K562 (cell line): ENCODE results near the gene FBXW8. TPM values are rescaled to one million over a fixed set of nuclear protein-coding genes. Genes with fewer than 3 reads are reported as not detected.

Source experiments
- CHAMP1 ChIP-seq: fragments of 450-650 bp; IDR thresholded peaks from 2 replicates; pipeline ENCODE4 v1.6.1; 2016; ENCODE audit warnings: mild to moderate bottlenecking
- FOSL1 ChIP-seq: fragments of 200-800 bp; sonication (Bioruptor generic); conservative IDR thresholded peaks from 2 replicates; pipeline ENCODE4 v1.6.1; 2016; ENCODE audit warnings: missing genetic modification characterization, missing compliant biosample characterization
- LARP7 ChIP-seq: fragments of 450-650 bp; IDR thresholded peaks from 2 replicates; pipeline ENCODE4 v1.6.1; 2016
- MCM3 ChIP-seq: fragments of 450-650 bp; IDR thresholded peaks from 2 replicates; pipeline ENCODE4 v1.6.1; 2016
- NFYB ChIP-seq: IDR thresholded peaks from 2 replicates; pipeline ENCODE4 v1.6.1; 2011; ENCODE audit warnings: mild to moderate bottlenecking, moderate library complexity; ENCODE audit not compliant: insufficient read length; ENCODE audit errors: extremely low read depth
- POLR2G ChIP-seq: fragments of 200-400 bp; formaldehyde crosslinking; IDR thresholded peaks from 2 replicates; pipeline ENCODE4 v1.6.1; 2017; ENCODE audit warnings: low read depth, mild to moderate bottlenecking, antibody characterized with exemption, low read length, moderate library complexity
- POLR2H ChIP-seq: IDR thresholded peaks from 2 replicates; pipeline ENCODE4 v1.6.1; 2016; ENCODE audit warnings: missing genetic modification characterization, low read depth, mild to moderate bottlenecking, control low read depth, missing compliant biosample characterization, moderate library complexity
- RBFOX2 ChIP-seq: fragments of 200-400 bp; formaldehyde crosslinking; IDR thresholded peaks from 2 replicates; pipeline ENCODE4 v1.6.1; 2017; ENCODE audit warnings: low read depth, mild to moderate bottlenecking, low read length, moderate library complexity
- RBM25 ChIP-seq: fragments of 200-400 bp; formaldehyde crosslinking; IDR thresholded peaks from 2 replicates; pipeline ENCODE4 v1.6.1; 2018; ENCODE audit warnings: low read length, low read depth, moderate library complexity; ENCODE audit not compliant: severe bottlenecking
- RNF219 ChIP-seq: fragments of 250-450 bp; sonication (Bioruptor Pico); IDR thresholded peaks from 2 replicates; pipeline ENCODE4 v1.5.0; 2022; ENCODE audit warnings: mild to moderate bottlenecking
- SMARCA4 ChIP-seq: fragments of 450-650 bp; IDR thresholded peaks from 2 replicates; pipeline ENCODE4 v1.6.1; 2016
- SUPT5H ChIP-seq: fragments of 450-650 bp; IDR thresholded peaks from 2 replicates; pipeline ENCODE4 v1.6.1; 2016
- THRB ChIP-seq: fragments of 450-650 bp; formaldehyde crosslinking; conservative IDR thresholded peaks from 2 replicates; pipeline ENCODE4 v1.4.0; 2022; ENCODE audit warnings: mild to moderate bottlenecking, missing genetic modification characterization
- VEZF1 ChIP-seq: fragments of 200-800 bp; sonication (Bioruptor generic); IDR thresholded peaks from 2 replicates; pipeline ENCODE4 v1.6.1; 2017; ENCODE audit warnings: missing genetic modification characterization, missing compliant biosample characterization
- ZNF507 ChIP-seq: conservative IDR thresholded peaks from 2 replicates; pipeline ENCODE4 v1.6.1; 2017; ENCODE audit warnings: missing genetic modification characterization, missing compliant biosample characterization
- ZNF512 ChIP-seq: IDR thresholded peaks from 2 replicates; pipeline ENCODE4 v1.6.1; 2016; ENCODE audit warnings: missing genetic modification characterization, missing compliant biosample characterization
- ZNF518B ChIP-seq: fragments of 250-450 bp; sonication (Bioruptor Pico); IDR thresholded peaks from 2 replicates; pipeline ENCODE4 v1.5.0; 2021; ENCODE audit warnings: mild to moderate bottlenecking, moderate library complexity
- polyA plus RNA-seq, 8 experiments: library from polyadenylated mRNA; depleted of rRNA in 4 of 8; stranded (reverse) in 5 of 8; unstranded in 3 of 8; fragments of >200 nt; fragmentation: Nextera tagmentation in 2 of 8; fragmentation: Illumina TruSeq in 1 of 8; extraction: Ambion mirVana in 2 of 8; extraction: Trizol in 1 of 8; gene quantifications; 2 replicates each; pipeline versions ENCODE4 v1.2.1 to v1.2.3, GENCODE V29; 2011 to 2014; ENCODE audit warnings: inconsistent platforms in 1 of 8, missing spikeins in 1 of 8
- total RNA-seq, 7 experiments: library from RNA; depleted of rRNA in 6 of 7; stranded (reverse); fragments of >200 nt in 6 of 7; fragmentation: Illumina TruSeq in 2 of 7; extraction: Trizol in 2 of 7; gene quantifications; 2 replicates each; pipeline versions ENCODE4 v1.2.1 to v1.2.3, GENCODE V29; 2011 to 2021; ENCODE audit warnings: low replicate concordance in 1 of 7

The FBXW8 gene
- total and polyA plus RNA-seq, 9 of the 15 experiments (the other 6 are each of a cell fraction or from before 2014, with no cell fraction given): 0.58 to 8.3 (median 4.4) TPM

- TF ChIP-seq ZNF512 (no peak), THRB (CRISPR knock-in tag) (no peak), FOSL1 (tag) (no peak), MCM3 (no peak), CHAMP1 (no peak), RBM25 (peak; percentile 80), NFYB (no peak), POLR2G (no peak), POLR2H (no peak), SUPT5H (no peak), RBFOX2 (no peak), LARP7 (no peak), ZNF518B (CRISPR knock-in tag) (no peak), SMARCA4 (no peak), RNF219 (CRISPR knock-in tag) (no peak), VEZF1 (no peak), ZNF507 (tag) (no peak)
These were observed 156.9 kb downstream of the FBXW8 start (continued) for GRCh38 chr12:117067638-117068037.
